Astrocyte (in vitro differentiated cells and primary cell): ENCODE data around the gene ZNF19.

Experiments
- EZH2 ChIP-seq: IDR thresholded peaks from 2 replicates; pipeline ENCODE4 v1.6.1; 2012; ENCODE audit warnings: mild to moderate bottlenecking, low read length, inconsistent platforms; ENCODE audit not compliant: insufficient read depth
- TF ChIP-seq, protein P1 (sequence below): IDR thresholded peaks from 2 replicates; pipeline ENCODE4 v1.5.1; 2011; ENCODE audit warnings: low read depth, mild to moderate bottlenecking, inconsistent platforms, low read length, moderate library complexity; ENCODE audit not compliant: insufficient read depth

DNA sequence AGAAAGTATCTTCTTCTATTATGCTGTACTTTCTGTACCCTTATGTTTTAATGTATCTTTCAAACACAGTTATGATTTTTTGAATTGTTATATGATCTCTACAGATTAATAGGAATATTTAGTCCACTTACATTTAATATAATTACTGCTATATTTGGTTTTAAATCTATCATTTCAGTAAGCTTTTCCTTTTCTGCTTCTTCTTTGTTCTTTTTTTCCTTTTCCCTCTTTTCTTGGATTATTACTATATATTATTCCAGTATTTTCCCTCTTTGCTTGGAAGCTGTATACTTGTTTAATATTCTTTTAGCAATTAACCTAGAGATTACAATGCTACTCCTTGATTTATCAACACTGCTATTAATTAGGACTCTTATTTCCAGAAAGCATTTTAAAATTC is 60.7 kb downstream of the ZNF19 start:
- TF ChIP-seq, protein P1, sequence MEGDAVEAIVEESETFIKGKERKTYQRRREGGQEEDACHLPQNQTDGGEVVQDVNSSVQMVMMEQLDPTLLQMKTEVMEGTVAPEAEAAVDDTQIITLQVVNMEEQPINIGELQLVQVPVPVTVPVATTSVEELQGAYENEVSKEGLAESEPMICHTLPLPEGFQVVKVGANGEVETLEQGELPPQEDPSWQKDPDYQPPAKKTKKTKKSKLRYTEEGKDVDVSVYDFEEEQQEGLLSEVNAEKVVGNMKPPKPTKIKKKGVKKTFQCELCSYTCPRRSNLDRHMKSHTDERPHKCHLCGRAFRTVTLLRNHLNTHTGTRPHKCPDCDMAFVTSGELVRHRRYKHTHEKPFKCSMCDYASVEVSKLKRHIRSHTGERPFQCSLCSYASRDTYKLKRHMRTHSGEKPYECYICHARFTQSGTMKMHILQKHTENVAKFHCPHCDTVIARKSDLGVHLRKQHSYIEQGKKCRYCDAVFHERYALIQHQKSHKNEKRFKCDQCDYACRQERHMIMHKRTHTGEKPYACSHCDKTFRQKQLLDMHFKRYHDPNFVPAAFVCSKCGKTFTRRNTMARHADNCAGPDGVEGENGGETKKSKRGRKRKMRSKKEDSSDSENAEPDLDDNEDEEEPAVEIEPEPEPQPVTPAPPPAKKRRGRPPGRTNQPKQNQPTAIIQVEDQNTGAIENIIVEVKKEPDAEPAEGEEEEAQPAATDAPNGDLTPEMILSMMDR, result no peak
- no peak for TF ChIP-seq EZH2
